A673 (cell line): Measurements from ENCODE around the gene MED12L. TPM values are rescaled to one million over a fixed set of nuclear protein-coding genes. Genes with fewer than 3 reads are reported as not detected.

ENCODE experiments used
- BruUV-seq: library from RNA; stranded (reverse); fragments of 400-500 nt; replicated peaks from 2 replicates; lab custom pipeline; 2021; lab: Mats Ljungman, UMichigan
- CTCF ChIA-PET: fragments of 300-600 bp; sonication (Branson Sonifier 250); formaldehyde crosslinking; loops from one replicate; lab custom pipeline; 2022; ENCODE audit warnings: antibody characterized with exemption; lab: Charles Lee
- POLR2A ChIA-PET: fragments of 300-600 bp; sonication (Branson Sonifier 250); formaldehyde crosslinking; loops from one replicate; lab custom pipeline; 2022; ENCODE audit warnings: antibody characterized with exemption; ENCODE audit not compliant: low non-redundant PET; lab: Charles Lee
- DNase-seq: peaks from one replicate; pipeline ENCODE4 v3.0.0-alpha.2; 2015; ENCODE audit warnings: low spot score
- H3K27ac ChIP-seq: fragments of 200-600 bp; sonication (generic); 2 replicates; pipeline ENCODE4 v1.5.1; 2016; ENCODE audit warnings: mixed run types, low read depth, mild to moderate bottlenecking, mixed read lengths, antibody characterized with exemption, low read length; ENCODE audit not compliant: poor library complexity, severe bottlenecking
- H3K27me3 ChIP-seq: fragments of 200-600 bp; sonication (generic); replicated peaks from 2 replicates; pipeline ENCODE4 v1.6.1; 2017; ENCODE audit warnings: mixed run types, low read depth, mild to moderate bottlenecking, mixed read lengths, antibody characterized with exemption, low read length; ENCODE audit not compliant: insufficient read depth, poor library complexity
- H3K36me3 ChIP-seq: fragments of 200-600 bp; sonication (generic); 2 replicates; pipeline ENCODE4 v1.6.1; 2016; ENCODE audit warnings: mixed run types, mild to moderate bottlenecking, mixed read lengths, antibody characterized with exemption, low read length; ENCODE audit not compliant: insufficient read depth, poor library complexity, severe bottlenecking
- H3K4me1 ChIP-seq: fragments of 200-600 bp; sonication (generic); 2 replicates; pipeline ENCODE4 v1.6.1; 2017; ENCODE audit warnings: mixed run types, mild to moderate bottlenecking, mixed read lengths, antibody characterized with exemption, low read length; ENCODE audit not compliant: insufficient read depth, poor library complexity, severe bottlenecking
- H3K4me3 ChIP-seq: fragments of 200-600 bp; sonication (generic); 2 replicates; pipeline ENCODE4 v1.5.1; 2016; ENCODE audit warnings: low read depth, mixed run types, mild to moderate bottlenecking, mixed read lengths, low read length; ENCODE audit not compliant: poor library complexity, severe bottlenecking
- H3K9me3 ChIP-seq: fragments of 200-600 bp; sonication (generic); 2 replicates; pipeline ENCODE4 v1.6.1; 2016; ENCODE audit warnings: mixed run types, low read depth, mild to moderate bottlenecking, mixed read lengths, antibody characterized with exemption, low read length; ENCODE audit not compliant: poor library complexity, severe bottlenecking
- CTCF ChIP-seq: fragments of 300-800, 200-600 bp; sonication (generic); conservative IDR thresholded peaks from 2 replicates; pipeline ENCODE4 v1.5.1; 2017; ENCODE audit warnings: low read depth, mild to moderate bottlenecking, antibody characterized with exemption, low read length, moderate library complexity, mixed read lengths
- EZH2 ChIP-seq: fragments of 200-600 bp; sonication (generic); IDR thresholded peaks from 2 replicates; pipeline ENCODE4 v1.6.1; 2017; ENCODE audit warnings: borderline replicate concordance, low read depth, mild to moderate bottlenecking, mixed read lengths, antibody characterized with exemption, low read length; ENCODE audit not compliant: poor library complexity, severe bottlenecking
- intact Hi-C: fragments of 100-400 bp; cut with micrococcal nuclease; formaldehyde crosslinking; loops from one replicate; pipeline ENCODE4 v1.10.0; 2022; ENCODE audit not compliant: unreplicated experiment
- total RNA-seq: library from RNA; stranded (reverse); gene quantifications from 2 replicates; pipeline ENCODE4 v1.2.3, GENCODE V29; 2021

MED12L gene
- total RNA-seq, 1 experiment from 2014 or later, result 0.71 TPM

GRCh38 chr3:151372063-151372820, 286.8 kb downstream of the MED12L start:
- POLR2A ChIA-PET, result no interaction called here
- Histone ChIP-seq H3K4me1 (no peaks in the 10 kb centered on the region), H3K27ac (no peak overlapping the region), H3K27me3 (no peaks in the 10 kb centered on the region), H3K36me3 (no peaks in the 10 kb centered on the region), H3K9me3 (no peaks in the 10 kb centered on the region), H3K4me3 (no peak overlapping the region)
- TF ChIP-seq CTCF (no peak), EZH2 (no peak)
- no peak for DNase-seq
- intact Hi-C loops, result no loop called here
- CTCF ChIA-PET, result no interaction called here
- BruUV-seq, result no TSS peak

- no peak overlapping the region for H3K27ac ChIP-seq
- intact Hi-C loops, result no loop called here
- TF ChIP-seq CTCF (no peak), EZH2 (no peak)
Observed at GRCh38 chr3:151377768-151378385, 292.4 kb downstream of the MED12L start.

GRCh38 chr3:151379083-151379734, 293.7 kb downstream of the MED12L start:
- POLR2A ChIA-PET, result no interaction called here
- Histone ChIP-seq H3K4me3 (no peak overlapping the region), H3K36me3 (no peaks in the 10 kb centered on the region), H3K4me1 (peaks cover 7% of the 10 kb centered on the region), H3K27me3 (no peaks in the 10 kb centered on the region), H3K27ac (no peak overlapping the region), H3K9me3 (no peaks in the 10 kb centered on the region)
- CTCF ChIA-PET, result interaction anchor here (0.5 to 1.6 kb wide), 5 partner anchors 10 to 459 kb away, joined by 3 to 9 read pairs (median 3); no protein-coding TSS in a partner anchor
- TF ChIP-seq EZH2 (no peak), CTCF (peak; percentile 90)
- intact Hi-C loops, result no loop called here
- DNase-seq, result peak; percentile 69
- BruUV-seq, result no TSS peak

More at GRCh38 chr3:151377768-151378385, 292.4 kb downstream of the MED12L start:
- no peak for DNase-seq
- CTCF ChIA-PET, result interaction anchor here (0.6 kb wide), 1 partner anchor 71 kb away, joined by 3 read pairs; no protein-coding TSS in a partner anchor
- Histone ChIP-seq H3K4me3 (no peak overlapping the region), H3K9me3 (no peaks in the 10 kb centered on the region), H3K36me3 (no peaks in the 10 kb centered on the region), H3K27me3 (no peaks in the 10 kb centered on the region), H3K4me1 (no peaks in the 10 kb centered on the region)
- POLR2A ChIA-PET, result no interaction called here
- no TSS peak for BruUV-seq
